Bronchial epithelial cell (primary cell): Measurements from ENCODE around the gene SETMAR. TPM values are rescaled to one million over a fixed set of nuclear protein-coding genes. Genes with fewer than 3 reads are reported as not detected.

Source experiments
- DNase-seq: peaks from one replicate; pipeline ENCODE4 v3.0.0-alpha.2; 2010; ENCODE audit warnings: low read depth
- FAIRE-seq: peaks from 2 replicates; lab custom pipeline; 2011; peaks lifted over from hg19 to GRCh38; lab: Jason Lieb, UNC
- H3K27me3 ChIP-seq: 2 replicates; pipeline ENCODE4 v1.5.1; 2011; ENCODE audit warnings: low read length; ENCODE audit not compliant: control insufficient read depth, insufficient read depth
- H3K36me3 ChIP-seq: 2 replicates; pipeline ENCODE4 v1.5.1; 2011; ENCODE audit warnings: low read length; ENCODE audit not compliant: control insufficient read depth, insufficient read depth
- H3K4me3 ChIP-seq: 2 replicates; pipeline ENCODE4 v1.5.1; 2011; ENCODE audit warnings: mild to moderate bottlenecking, low read depth, low read length, control low read depth
- total RNA-seq: library from RNA; depleted of rRNA; stranded (reverse); fragments of >200 nt; gene quantifications from 2 replicates; pipeline ENCODE4 v1.2.1, GENCODE V29; 2014
- TF ChIP-seq, protein P1 (sequence below): IDR thresholded peaks from 2 replicates; pipeline ENCODE4 v1.5.1; 2011; ENCODE audit warnings: mild to moderate bottlenecking, moderate library complexity, low read length, control low read depth, inconsistent platforms; ENCODE audit not compliant: insufficient read depth, severe bottlenecking

Gene SETMAR
- total RNA-seq: 3.5 and 5.0 TPM in 2 replicates

DNA sequence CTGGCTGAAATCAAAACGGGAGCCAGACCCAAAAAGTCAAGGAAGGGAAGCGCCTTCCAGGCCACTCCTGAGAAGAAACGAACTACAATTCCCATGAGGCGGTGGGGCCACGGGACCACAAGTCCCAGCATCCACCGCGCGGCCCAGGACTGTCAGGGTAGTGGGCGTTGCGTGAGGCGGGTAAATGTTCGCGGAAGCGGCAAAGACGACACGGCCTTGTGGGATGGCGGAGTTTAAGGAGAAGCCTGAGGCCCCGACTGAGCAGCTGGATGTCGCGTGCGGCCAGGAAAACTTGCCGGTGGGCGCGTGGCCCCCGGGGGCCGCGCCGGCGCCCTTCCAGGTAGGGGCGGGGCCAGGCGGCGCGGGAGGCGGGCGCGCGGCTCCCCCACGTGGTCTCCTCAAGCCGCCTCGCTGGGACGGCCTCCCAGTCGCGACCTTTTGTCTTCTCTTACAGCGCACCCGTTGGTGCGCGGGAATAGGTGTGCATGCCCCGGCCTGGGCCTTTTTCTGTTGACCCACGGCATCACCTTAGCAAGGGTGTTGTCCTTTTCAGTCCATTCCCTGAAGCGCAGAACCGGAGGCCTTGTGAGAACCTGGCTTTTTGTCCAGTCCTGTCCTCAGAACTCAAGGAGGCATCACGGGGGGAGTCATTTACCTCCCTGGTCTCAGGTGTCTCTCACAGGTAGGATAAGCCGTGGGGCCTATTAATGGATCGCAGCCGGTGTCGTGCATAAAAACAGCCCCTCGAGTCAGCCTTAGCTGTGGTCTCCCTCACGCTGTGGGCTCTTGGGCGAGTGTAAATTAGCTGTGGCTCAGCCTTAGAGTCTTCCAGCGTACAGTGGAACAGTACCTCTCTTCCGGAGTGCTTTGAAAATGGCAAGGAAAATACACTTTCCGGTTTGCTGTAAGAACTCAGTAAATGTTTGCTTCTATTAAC, at the start of gene SETMAR:
Gene SETMAR, plus strand, starts transcription at position 183 of the 937 bp plus-strand sequence. Its CDS starts 2 bp downstream, at position 185.
- Histone ChIP-seq H3K4me3 (peak within 1 kb of the TSS; percentile 58), H3K36me3 (no peaks in the 10 kb centered on the region), H3K27me3 (no peaks in the 10 kb centered on the region)
- peak; percentile 66 for DNase-seq
- FAIRE-seq: no peak
- TF ChIP-seq, protein P1, sequence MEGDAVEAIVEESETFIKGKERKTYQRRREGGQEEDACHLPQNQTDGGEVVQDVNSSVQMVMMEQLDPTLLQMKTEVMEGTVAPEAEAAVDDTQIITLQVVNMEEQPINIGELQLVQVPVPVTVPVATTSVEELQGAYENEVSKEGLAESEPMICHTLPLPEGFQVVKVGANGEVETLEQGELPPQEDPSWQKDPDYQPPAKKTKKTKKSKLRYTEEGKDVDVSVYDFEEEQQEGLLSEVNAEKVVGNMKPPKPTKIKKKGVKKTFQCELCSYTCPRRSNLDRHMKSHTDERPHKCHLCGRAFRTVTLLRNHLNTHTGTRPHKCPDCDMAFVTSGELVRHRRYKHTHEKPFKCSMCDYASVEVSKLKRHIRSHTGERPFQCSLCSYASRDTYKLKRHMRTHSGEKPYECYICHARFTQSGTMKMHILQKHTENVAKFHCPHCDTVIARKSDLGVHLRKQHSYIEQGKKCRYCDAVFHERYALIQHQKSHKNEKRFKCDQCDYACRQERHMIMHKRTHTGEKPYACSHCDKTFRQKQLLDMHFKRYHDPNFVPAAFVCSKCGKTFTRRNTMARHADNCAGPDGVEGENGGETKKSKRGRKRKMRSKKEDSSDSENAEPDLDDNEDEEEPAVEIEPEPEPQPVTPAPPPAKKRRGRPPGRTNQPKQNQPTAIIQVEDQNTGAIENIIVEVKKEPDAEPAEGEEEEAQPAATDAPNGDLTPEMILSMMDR: no peak

DNA sequence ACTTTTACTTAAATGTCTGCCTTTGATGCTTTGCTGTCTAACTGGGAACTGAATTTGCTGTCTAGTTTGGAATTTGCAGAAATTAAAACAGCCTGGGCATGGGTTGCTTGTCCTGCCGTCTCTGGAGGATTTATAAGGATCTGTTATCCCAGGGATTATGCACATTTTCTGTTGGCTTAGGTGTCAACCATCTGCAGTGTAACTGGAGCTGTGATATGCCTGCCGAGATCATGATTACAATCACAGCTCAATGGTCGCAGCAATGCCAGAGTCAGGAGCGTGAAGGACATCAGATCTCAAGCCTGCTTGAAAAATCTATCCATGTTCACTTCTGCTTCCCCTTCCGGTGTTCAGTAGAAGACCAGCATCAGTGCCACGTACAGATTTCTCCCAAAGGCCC, 41.8 kb upstream of the SETMAR start:
- Histone ChIP-seq H3K36me3 (no peaks in the 10 kb centered on the region), H3K4me3 (no peak overlapping the region), H3K27me3 (no peaks in the 10 kb centered on the region)
- TF ChIP-seq, protein P1: no peak
- DNase-seq: no peak
- FAIRE-seq: no peak

DNA sequence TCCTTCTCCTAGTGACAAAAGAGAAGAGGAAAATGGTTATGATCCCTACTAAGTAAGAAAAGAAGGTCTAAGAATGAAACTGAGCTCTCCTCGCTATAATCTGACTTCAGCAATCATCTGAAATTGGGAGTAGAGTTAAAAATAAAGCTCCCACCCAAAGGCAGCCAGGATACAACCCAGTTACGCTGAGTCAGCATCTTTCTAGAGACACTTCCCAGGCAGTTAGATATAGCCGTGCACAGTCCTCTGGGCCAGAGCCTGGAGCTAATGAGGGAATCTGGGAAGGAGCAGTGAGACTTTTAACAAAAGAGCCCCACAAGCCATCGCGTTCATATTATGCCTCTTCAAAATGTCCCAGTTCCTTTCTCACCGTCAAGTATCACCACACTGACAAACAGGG, 39.1 kb upstream of the SETMAR start:
- FAIRE-seq: no peak

DNA sequence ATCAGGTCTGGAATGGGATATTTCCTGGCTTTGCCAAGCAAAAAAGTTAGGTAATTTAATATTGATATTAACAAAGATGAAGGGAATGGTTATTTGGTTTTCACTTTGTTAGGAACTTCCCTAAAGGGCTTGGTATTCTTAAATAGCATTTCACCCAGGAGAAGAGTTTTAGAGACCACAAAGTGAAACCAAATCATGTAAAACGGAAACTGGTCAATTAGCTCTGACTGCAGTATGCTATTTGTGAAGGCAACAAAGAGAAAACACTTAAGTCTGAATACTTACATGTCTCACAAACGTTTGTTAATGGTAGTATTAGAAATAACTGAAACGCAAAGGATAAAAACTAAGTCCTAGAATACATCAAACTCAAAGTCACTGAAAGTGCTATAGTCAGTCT, 32.4 kb upstream of the SETMAR start:
- TF ChIP-seq, protein P1: no peak
- FAIRE-seq: no peak
- Histone ChIP-seq H3K4me3 (no peak overlapping the region), H3K27me3 (no peaks in the 10 kb centered on the region), H3K36me3 (no peaks in the 10 kb centered on the region)
- no peak for DNase-seq

More for the DNA sequence above, 39.1 kb upstream of the SETMAR start:
- TF ChIP-seq, protein P1: no peak
- H3K36me3 ChIP-seq: no peaks in the 10 kb centered on the region
- no peak for DNase-seq
- H3K4me3 ChIP-seq: no peak overlapping the region
- H3K27me3 ChIP-seq: no peaks in the 10 kb centered on the region

DNA sequence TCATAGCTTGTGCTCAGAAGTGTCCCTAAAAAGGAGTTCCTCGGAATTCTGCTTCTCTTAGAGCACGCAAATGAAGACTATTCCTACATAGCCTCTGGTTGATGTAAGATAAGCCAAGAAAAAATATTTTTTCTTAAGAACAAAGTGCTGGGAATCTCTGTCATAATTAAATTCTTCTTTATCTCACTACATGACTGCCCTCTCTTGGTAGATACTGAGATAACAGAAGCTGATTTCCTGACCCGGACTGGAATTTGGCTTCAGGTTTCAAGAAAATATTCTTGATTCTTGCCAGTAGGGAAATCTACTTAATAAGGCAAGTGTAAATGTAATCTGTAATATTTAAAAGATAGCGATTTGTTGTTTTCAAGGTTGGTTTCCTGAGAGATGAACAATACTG, 31.3 kb upstream of the SETMAR start:
- DNase-seq (peak; percentile 48), FAIRE-seq (no peak)
- Histone ChIP-seq H3K36me3 (no peaks in the 10 kb centered on the region), H3K4me3 (no peak overlapping the region), H3K27me3 (no peaks in the 10 kb centered on the region)
- TF ChIP-seq, protein P1: peak; percentile 33
